K562 (cell line): ENCODE data around the gene POLR1B. TPM values are rescaled to one million over a fixed set of nuclear protein-coding genes. Genes with fewer than 3 reads are reported as not detected.
A peak's percentile ranks its signal among the peaks of the same experiment; 100 is the strongest.
"Not testable (repeated sequence)": the region's sequence is repeated elsewhere in the genome, so short reads cannot be mapped to it uniquely, and the experiment has no call there.

Source experiments
- ATAC-seq: fragments of 200-7000 bp; cut with Tn5 transposase; 3 replicates; pipeline ENCODE4 v1.9.1; 2020; ENCODE audit warnings: moderate library complexity
- BruUV-seq: library from RNA; stranded (reverse); fragments of 400-500 nt; replicated peaks from 2 replicates; lab custom pipeline; 2021; lab: Mats Ljungman, UMichigan
- CTCF ChIA-PET: fragments of 300-600 bp; formaldehyde crosslinking; extraction: SDS; loops from one replicate; lab custom pipeline; 2021; ENCODE audit warnings: low intra/inter-chr PET ratio; lab: Yijun Ruan, JAX
- POLR2A ChIA-PET: fragments of 300-600, 350-650 bp; sonication (Branson Sonifier 250); formaldehyde crosslinking; extraction: SDS; loops from one replicate; lab custom pipeline; 2021; ENCODE audit warnings: antibody characterized with exemption, inconsistent platforms; lab: Yijun Ruan, JAX
- DNase-seq, 4 experiments: peaks; one replicate each; pipeline versions ENCODE4 v3.0.0 to v3.0.0-alpha.2; 2011 to 2018; ENCODE audit warnings: low spot score in 3 of 4, mixed read lengths in 3 of 4; ENCODE audit errors: extremely low read depth in 1 of 4
- FAIRE-seq: peaks from 2 replicates; lab custom pipeline; 2011; peaks lifted over from hg19 to GRCh38; lab: Jason Lieb, UNC
- H2AFZ ChIP-seq: 2 replicates; pipeline ENCODE4 v1.6.0; 2011; ENCODE audit warnings: low read depth, low read length, control low read depth, inconsistent platforms
- H3K27ac ChIP-seq: fragments of 200-600 bp; 3 replicates; pipeline ENCODE4 v1.8.0; 2011; ENCODE audit warnings: low read depth, mild to moderate bottlenecking, control low read depth, inconsistent platforms, low read length, moderate library complexity, mixed read lengths; ENCODE audit errors: extremely low read depth
- H3K27me3 ChIP-seq, 2 experiments: fragments of 300-600 bp in 1 of 2; 2 replicates in 1 of 2; 3 replicates in 1 of 2; pipeline versions ENCODE4 v1.6.0 to v1.8.0; 2011; ENCODE audit warnings: inconsistent platforms in 2 of 2, low read length in 2 of 2, mild to moderate bottlenecking in 1 of 2, mixed read lengths in 1 of 2, moderate library complexity in 1 of 2; ENCODE audit not compliant: control insufficient read depth in 2 of 2, insufficient read depth in 2 of 2
- H3K36me3 ChIP-seq: fragments of 300-600 bp; 3 replicates; pipeline ENCODE4 v1.8.0; 2011; ENCODE audit warnings: mild to moderate bottlenecking, low read length, inconsistent platforms; ENCODE audit not compliant: control insufficient read depth, insufficient read depth
- H3K4me1 ChIP-seq, 2 experiments: fragments of 200-600 bp in 1 of 2; replicated peaks in 1 of 2; 2 replicates in 1 of 2; 3 replicates in 1 of 2; pipeline versions ENCODE4 v1.5.1 to v1.8.0; 2011; ENCODE audit warnings: inconsistent platforms in 2 of 2, low read length in 2 of 2, mild to moderate bottlenecking in 1 of 2, mixed read lengths in 1 of 2, moderate library complexity in 1 of 2; ENCODE audit not compliant: control insufficient read depth in 2 of 2, insufficient read depth in 2 of 2
- H3K4me2 ChIP-seq: 2 replicates; pipeline ENCODE4 v1.6.1; 2011; ENCODE audit warnings: low read length, control low read depth, inconsistent platforms, mixed read lengths; ENCODE audit not compliant: insufficient read depth
- H3K4me3 ChIP-seq: fragments of 200-600 bp; sonication (generic), shearing (Covaris generic); 2 replicates; pipeline ENCODE4 v1.5.1; 2016; ENCODE audit warnings: control low read depth, inconsistent platforms
- H3K79me2 ChIP-seq: fragments of 200-600 bp; 3 replicates; pipeline ENCODE4 v1.8.0; 2011; ENCODE audit warnings: low read length, inconsistent platforms; ENCODE audit not compliant: control insufficient read depth, insufficient read depth
- H3K9ac ChIP-seq, 2 experiments: 2 replicates each; pipeline versions ENCODE4 v1.6.0 to v1.6.1; 2011; ENCODE audit warnings: low read depth in 2 of 2, low read length in 2 of 2, control low read depth in 1 of 2, inconsistent platforms in 1 of 2, mild to moderate bottlenecking in 1 of 2, mixed read lengths in 1 of 2; ENCODE audit not compliant: insufficient read depth in 1 of 2
- H3K9me1 ChIP-seq: one replicate; pipeline ENCODE4 v1.6.0; 2011; ENCODE audit warnings: inconsistent platforms, mild to moderate bottlenecking, low read length, moderate library complexity; ENCODE audit not compliant: control insufficient read depth, insufficient read depth
- H3K9me3 ChIP-seq: replicated peaks from 2 replicates; pipeline ENCODE4 v1.5.1; 2011; ENCODE audit warnings: low read depth, low read length, inconsistent platforms; ENCODE audit not compliant: control insufficient read depth, insufficient read depth
- H4K20me1 ChIP-seq: replicated peaks from 2 replicates; pipeline ENCODE4 v1.6.1; 2011; ENCODE audit warnings: low read length, inconsistent platforms, mixed read lengths; ENCODE audit not compliant: control insufficient read depth, insufficient read depth
- WGBS: fragments of 100-300 bp; shearing (Covaris generic); methylation state at CpG from one replicate; pipeline ENCODE4 v1.1.6; 2016; ENCODE audit warnings: low coverage, mixed read lengths; ENCODE audit not compliant: insufficient coverage; ENCODE audit errors: missing lambda C conversion rate; 5-methylcytosine and 5-hydroxymethylcytosine counted together
- in situ Hi-C: fragments of 300-500 bp; cut with MboI; formaldehyde crosslinking; loops from 4 replicates; pipeline ENCODE4 v1.15.0; 2018; ENCODE audit warnings: inconsistent platforms, mixed read lengths
- intact Hi-C: fragments of 100-400 bp; cut with micrococcal nuclease; formaldehyde crosslinking; loops from 2 replicates; pipeline ENCODE4 v1.14.2; 2022
- polyA plus RNA-seq, 8 experiments: library from polyadenylated mRNA; depleted of rRNA in 4 of 8; stranded (reverse) in 5 of 8; unstranded in 3 of 8; fragments of >200 nt; fragmentation: Nextera tagmentation in 2 of 8; fragmentation: Illumina TruSeq in 1 of 8; extraction: Ambion mirVana in 2 of 8; extraction: Trizol in 1 of 8; gene quantifications; 2 replicates each; pipeline versions ENCODE4 v1.2.1 to v1.2.3, GENCODE V29; 2011 to 2014; ENCODE audit warnings: inconsistent platforms in 1 of 8, missing spikeins in 1 of 8
- total RNA-seq, 7 experiments: library from RNA; depleted of rRNA in 6 of 7; stranded (reverse); fragments of >200 nt in 6 of 7; fragmentation: Illumina TruSeq in 2 of 7; extraction: Trizol in 2 of 7; gene quantifications; 2 replicates each; pipeline versions ENCODE4 v1.2.1 to v1.2.3, GENCODE V29; 2011 to 2021; ENCODE audit warnings: low replicate concordance in 1 of 7
- TF ChIP-seq, protein P1 (sequence below), 2 experiments: fragments of 450-650 bp; IDR thresholded peaks; 2 replicates each; pipeline ENCODE4 v1.6.1; 2018; ENCODE audit warnings: mild to moderate bottlenecking in 2 of 2, low read depth in 1 of 2; ENCODE audit not compliant: partially characterized antibody in 2 of 2

POLR1B gene
- total and polyA plus RNA-seq, 9 of the 15 experiments (the other 6 are each of a cell fraction or from before 2014, with no cell fraction given) = 19.8 to 55.1 (median 40.2) TPM

DNA sequence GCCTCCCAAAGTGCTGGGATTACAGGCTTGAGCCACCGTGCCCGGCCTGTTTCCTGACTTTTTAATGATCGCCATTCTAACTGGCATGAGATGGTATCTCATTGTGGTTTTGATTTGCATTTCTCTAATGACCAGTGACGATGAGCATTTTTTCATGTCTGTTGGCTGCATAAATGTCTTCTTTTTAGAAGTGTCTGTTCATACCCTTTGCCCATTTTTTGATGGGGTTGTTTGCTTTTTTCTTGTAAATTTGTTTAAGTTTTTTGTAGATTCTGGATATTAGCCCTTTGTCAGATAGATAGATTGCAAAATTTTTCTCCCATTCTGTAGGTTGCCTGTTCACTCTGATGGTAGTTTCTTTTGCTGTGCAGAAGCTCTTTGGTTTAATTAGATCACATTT is 67.1 kb downstream of the POLR1B start:
- H3K4me3 ChIP-seq, H4K20me1 ChIP-seq, H3K79me2 ChIP-seq, H3K27ac ChIP-seq, H2AFZ ChIP-seq, H3K4me1 ChIP-seq, H3K9me3 ChIP-seq, ATAC-seq, H3K36me3 ChIP-seq, POLR2A ChIA-PET, H3K9ac ChIP-seq, CTCF ChIA-PET, H3K9me1 ChIP-seq, H3K4me2 ChIP-seq, H3K27me3 ChIP-seq, BruUV-seq, intact Hi-C loops, FAIRE-seq, DNase-seq: not testable (repeated sequence)
- in situ Hi-C loops = loop anchor here (25.0 kb wide), 1 partner anchor 278 kb away; no protein-coding TSS in a partner anchor
- TF ChIP-seq, protein P1, sequence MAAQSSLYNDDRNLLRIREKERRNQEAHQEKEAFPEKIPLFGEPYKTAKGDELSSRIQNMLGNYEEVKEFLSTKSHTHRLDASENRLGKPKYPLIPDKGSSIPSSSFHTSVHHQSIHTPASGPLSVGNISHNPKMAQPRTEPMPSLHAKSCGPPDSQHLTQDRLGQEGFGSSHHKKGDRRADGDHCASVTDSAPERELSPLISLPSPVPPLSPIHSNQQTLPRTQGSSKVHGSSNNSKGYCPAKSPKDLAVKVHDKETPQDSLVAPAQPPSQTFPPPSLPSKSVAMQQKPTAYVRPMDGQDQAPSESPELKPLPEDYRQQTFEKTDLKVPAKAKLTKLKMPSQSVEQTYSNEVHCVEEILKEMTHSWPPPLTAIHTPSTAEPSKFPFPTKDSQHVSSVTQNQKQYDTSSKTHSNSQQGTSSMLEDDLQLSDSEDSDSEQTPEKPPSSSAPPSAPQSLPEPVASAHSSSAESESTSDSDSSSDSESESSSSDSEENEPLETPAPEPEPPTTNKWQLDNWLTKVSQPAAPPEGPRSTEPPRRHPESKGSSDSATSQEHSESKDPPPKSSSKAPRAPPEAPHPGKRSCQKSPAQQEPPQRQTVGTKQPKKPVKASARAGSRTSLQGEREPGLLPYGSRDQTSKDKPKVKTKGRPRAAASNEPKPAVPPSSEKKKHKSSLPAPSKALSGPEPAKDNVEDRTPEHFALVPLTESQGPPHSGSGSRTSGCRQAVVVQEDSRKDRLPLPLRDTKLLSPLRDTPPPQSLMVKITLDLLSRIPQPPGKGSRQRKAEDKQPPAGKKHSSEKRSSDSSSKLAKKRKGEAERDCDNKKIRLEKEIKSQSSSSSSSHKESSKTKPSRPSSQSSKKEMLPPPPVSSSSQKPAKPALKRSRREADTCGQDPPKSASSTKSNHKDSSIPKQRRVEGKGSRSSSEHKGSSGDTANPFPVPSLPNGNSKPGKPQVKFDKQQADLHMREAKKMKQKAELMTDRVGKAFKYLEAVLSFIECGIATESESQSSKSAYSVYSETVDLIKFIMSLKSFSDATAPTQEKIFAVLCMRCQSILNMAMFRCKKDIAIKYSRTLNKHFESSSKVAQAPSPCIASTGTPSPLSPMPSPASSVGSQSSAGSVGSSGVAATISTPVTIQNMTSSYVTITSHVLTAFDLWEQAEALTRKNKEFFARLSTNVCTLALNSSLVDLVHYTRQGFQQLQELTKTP (IDR thresholded peaks at IDR 0.05; ENCODE audit: low read depth in 1 of 2, partially characterized antibody in 2 of 2) = peak in 1 of 2 experiments; percentile 98
- 29% methylated on average over 1 of the region's 4 CpGs for WGBS

DNA sequence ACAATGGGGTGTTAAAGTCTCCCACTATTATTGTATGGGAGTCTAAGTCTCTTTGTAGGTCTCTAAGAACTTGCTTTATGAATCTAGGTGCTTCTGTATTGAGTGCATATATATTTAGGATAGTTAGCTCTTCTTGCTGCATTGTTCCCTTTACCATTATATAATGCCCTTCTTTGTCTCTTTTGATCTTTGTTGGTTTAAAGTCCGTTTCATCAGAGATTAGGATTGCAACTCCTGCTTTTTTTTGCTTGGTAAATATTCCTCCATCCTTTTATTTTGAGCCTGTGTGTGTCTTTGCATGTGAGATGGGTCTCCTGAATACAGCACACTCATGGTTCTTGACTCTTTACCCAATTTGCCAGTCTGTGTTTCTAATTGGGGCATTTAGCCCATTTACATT is 70.0 kb downstream of the POLR1B start:
- FAIRE-seq, POLR2A ChIA-PET, H3K27me3 ChIP-seq, H3K27ac ChIP-seq, H3K4me3 ChIP-seq, DNase-seq, H3K9me3 ChIP-seq, H2AFZ ChIP-seq, intact Hi-C loops, H4K20me1 ChIP-seq, CTCF ChIA-PET, H3K9me1 ChIP-seq, ATAC-seq, H3K36me3 ChIP-seq, H3K9ac ChIP-seq, H3K79me2 ChIP-seq, H3K4me1 ChIP-seq, H3K4me2 ChIP-seq, BruUV-seq: not testable (repeated sequence)
- WGBS = 0% methylated on average over 1 of the region's 1 CpG
- in situ Hi-C loops = loop anchor here (25.0 kb wide), 1 partner anchor 275 kb away; no protein-coding TSS in a partner anchor
